ENCODE results near the gene PRSS33.

PRSS33 gene

DNA sequence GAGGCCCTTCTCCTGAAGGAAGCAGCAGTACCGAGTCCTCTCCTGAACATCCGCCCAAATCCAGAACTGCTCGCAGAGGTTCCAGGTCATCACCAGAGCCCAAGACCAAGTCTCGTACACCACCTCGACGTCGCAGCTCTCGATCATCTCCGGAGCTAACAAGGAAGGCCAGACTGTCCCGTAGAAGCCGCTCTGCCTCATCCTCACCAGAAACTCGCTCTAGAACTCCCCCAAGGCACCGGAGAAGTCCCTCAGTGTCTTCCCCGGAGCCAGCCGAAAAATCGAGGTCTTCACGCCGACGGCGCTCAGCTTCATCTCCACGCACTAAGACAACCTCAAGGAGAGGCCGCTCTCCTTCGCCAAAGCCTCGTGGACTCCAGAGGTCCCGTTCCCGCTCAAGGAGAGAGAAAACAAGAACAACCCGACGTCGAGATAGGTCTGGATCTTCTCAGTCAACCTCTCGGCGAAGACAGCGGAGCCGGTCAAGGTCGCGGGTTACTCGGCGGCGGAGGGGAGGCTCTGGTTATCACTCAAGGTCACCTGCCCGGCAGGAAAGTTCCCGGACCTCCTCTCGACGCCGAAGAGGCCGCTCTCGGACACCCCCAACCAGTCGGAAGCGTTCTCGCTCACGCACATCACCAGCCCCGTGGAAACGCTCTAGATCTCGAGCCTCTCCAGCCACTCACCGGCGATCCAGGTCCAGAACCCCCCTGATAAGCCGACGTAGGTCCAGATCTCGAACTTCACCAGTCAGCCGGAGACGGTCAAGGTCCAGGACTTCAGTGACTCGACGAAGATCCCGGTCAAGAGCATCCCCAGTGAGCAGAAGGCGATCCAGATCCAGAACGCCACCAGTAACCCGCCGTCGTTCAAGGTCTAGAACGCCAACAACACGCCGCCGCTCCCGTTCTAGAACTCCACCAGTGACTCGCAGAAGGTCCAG is 21.6 kb downstream of the PRSS33 start:
- Histone ChIP-seq H3K27me3 (ENCODE audit: low read depth, low read length) (no peaks in the 10 kb centered on the region), H3K4me3 (ENCODE audit: low read depth in 1 of 2, low read length in 2 of 2) (no peak overlapping the region), H3K4me1 (ENCODE audit: control insufficient read depth in 1 of 2, insufficient read depth in 2 of 2, low read length in 2 of 2) (peaks cover 0 to 16% of the 10 kb centered on the region in 2 donors), H3K9me3 (ENCODE audit: control insufficient read depth in 1 of 2, low read length in 2 of 2) (no peaks in the 10 kb centered on the region), H3K36me3 (ENCODE audit: control insufficient read depth in 1 of 2, insufficient read depth in 2 of 2, low read length in 2 of 2) (peaks cover 93 to 100% of the 10 kb centered on the region in 2 donors), H3K27ac (ENCODE audit: low read length) (no peak overlapping the region)

DNA sequence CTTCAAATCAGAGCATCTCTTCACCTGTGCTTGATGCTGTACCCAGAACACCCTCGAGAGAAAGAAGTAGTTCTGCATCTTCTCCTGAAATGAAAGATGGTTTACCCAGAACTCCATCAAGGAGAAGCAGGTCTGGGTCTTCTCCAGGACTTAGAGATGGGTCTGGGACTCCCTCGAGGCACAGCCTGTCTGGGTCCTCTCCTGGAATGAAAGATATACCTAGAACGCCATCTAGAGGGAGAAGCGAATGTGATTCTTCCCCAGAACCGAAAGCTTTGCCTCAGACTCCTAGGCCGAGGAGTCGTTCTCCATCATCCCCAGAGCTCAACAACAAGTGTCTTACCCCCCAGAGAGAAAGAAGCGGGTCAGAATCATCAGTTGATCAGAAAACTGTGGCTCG is 22.6 kb downstream of the PRSS33 start:
- H3K4me3 ChIP-seq (ENCODE audit: low read depth in 1 of 2, low read length in 2 of 2) = no peak overlapping the region
- H3K36me3 ChIP-seq (ENCODE audit: control insufficient read depth in 1 of 2, insufficient read depth in 2 of 2, low read length in 2 of 2) = peaks cover 93 to 100% of the 10 kb centered on the region in 2 donors
- no peaks in the 10 kb centered on the region for H3K27me3 ChIP-seq (ENCODE audit: low read depth, low read length)
- H3K4me1 ChIP-seq (ENCODE audit: control insufficient read depth in 1 of 2, insufficient read depth in 2 of 2, low read length in 2 of 2) = peaks cover 0 to 13% of the 10 kb centered on the region in 2 donors
- H3K27ac ChIP-seq (ENCODE audit: low read length) = no peak overlapping the region
- no peaks in the 10 kb centered on the region for H3K9me3 ChIP-seq (ENCODE audit: control insufficient read depth in 1 of 2, low read length in 2 of 2)

- H3K4me1 ChIP-seq (ENCODE audit: control insufficient read depth in 1 of 2, insufficient read depth in 2 of 2, low read length in 2 of 2) = peaks cover 0 to 7% of the 10 kb centered on the region in 2 donors
- H3K27me3 ChIP-seq (ENCODE audit: low read depth, low read length) = no peaks in the 10 kb centered on the region
- no peak overlapping the region for H3K27ac ChIP-seq (ENCODE audit: low read length)
- H3K4me3 ChIP-seq (ENCODE audit: low read depth in 1 of 2, low read length in 2 of 2) = no peak overlapping the region
- no peaks in the 10 kb centered on the region for H3K9me3 ChIP-seq (ENCODE audit: control insufficient read depth in 1 of 2, low read length in 2 of 2)
- peaks cover 97 to 100% of the 10 kb centered on the region in 2 donors for H3K36me3 ChIP-seq (ENCODE audit: control insufficient read depth in 1 of 2, insufficient read depth in 2 of 2, low read length in 2 of 2)
Measured at GRCh38 chr16:2763173-2763572, 24.2 kb downstream of the PRSS33 start.

DNA sequence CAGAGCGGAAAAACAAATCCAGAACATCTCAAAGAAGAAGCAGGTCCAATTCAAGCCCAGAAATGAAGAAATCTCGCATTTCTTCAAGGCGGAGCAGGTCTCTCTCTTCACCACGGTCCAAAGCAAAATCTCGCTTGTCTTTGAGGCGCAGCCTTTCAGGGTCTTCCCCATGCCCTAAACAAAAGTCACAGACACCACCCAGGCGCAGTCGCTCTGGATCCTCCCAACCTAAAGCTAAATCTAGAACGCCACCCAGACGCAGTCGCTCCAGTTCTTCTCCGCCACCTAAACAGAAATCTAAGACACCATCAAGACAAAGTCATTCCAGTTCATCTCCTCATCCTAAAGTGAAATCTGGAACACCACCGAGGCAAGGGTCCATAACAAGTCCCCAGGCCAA is 24.6 kb downstream of the PRSS33 start:
- peaks cover 0 to 7% of the 10 kb centered on the region in 2 donors for H3K4me1 ChIP-seq (ENCODE audit: control insufficient read depth in 1 of 2, insufficient read depth in 2 of 2, low read length in 2 of 2)
- no peak overlapping the region for H3K4me3 ChIP-seq (ENCODE audit: low read depth in 1 of 2, low read length in 2 of 2)
- no peaks in the 10 kb centered on the region for H3K9me3 ChIP-seq (ENCODE audit: control insufficient read depth in 1 of 2, low read length in 2 of 2)
- peaks cover 96 to 100% of the 10 kb centered on the region in 2 donors for H3K36me3 ChIP-seq (ENCODE audit: control insufficient read depth in 1 of 2, insufficient read depth in 2 of 2, low read length in 2 of 2)
- H3K27ac ChIP-seq (ENCODE audit: low read length) = no peak overlapping the region
- H3K27me3 ChIP-seq (ENCODE audit: low read depth, low read length) = no peaks in the 10 kb centered on the region

GRCh38 chr16:2761886-2762583 is 25.3 kb downstream of the PRSS33 start:
- H3K27me3 ChIP-seq (ENCODE audit: low read depth, low read length) = no peaks in the 10 kb centered on the region
- no peak overlapping the region for H3K4me3 ChIP-seq (ENCODE audit: low read depth in 1 of 2, low read length in 2 of 2)
- H3K9me3 ChIP-seq (ENCODE audit: control insufficient read depth in 1 of 2, low read length in 2 of 2) = no peaks in the 10 kb centered on the region
- peaks cover 0 to 6% of the 10 kb centered on the region in 2 donors for H3K4me1 ChIP-seq (ENCODE audit: control insufficient read depth in 1 of 2, insufficient read depth in 2 of 2, low read length in 2 of 2)
- H3K27ac ChIP-seq (ENCODE audit: low read length) = no peak overlapping the region
- peaks cover 96 to 100% of the 10 kb centered on the region in 2 donors for H3K36me3 ChIP-seq (ENCODE audit: control insufficient read depth in 1 of 2, insufficient read depth in 2 of 2, low read length in 2 of 2)

- no peaks in the 10 kb centered on the region for H3K27me3 ChIP-seq (ENCODE audit: low read depth, low read length)
- H3K9me3 ChIP-seq (ENCODE audit: control insufficient read depth in 1 of 2, low read length in 2 of 2) = no peaks in the 10 kb centered on the region
- peaks cover 92 to 100% of the 10 kb centered on the region in 2 donors for H3K36me3 ChIP-seq (ENCODE audit: control insufficient read depth in 1 of 2, insufficient read depth in 2 of 2, low read length in 2 of 2)
- H3K4me1 ChIP-seq (ENCODE audit: control insufficient read depth in 1 of 2, insufficient read depth in 2 of 2, low read length in 2 of 2) = peaks cover 0 to 11% of the 10 kb centered on the region in 2 donors
- no peak overlapping the region for H3K4me3 ChIP-seq (ENCODE audit: low read depth in 1 of 2, low read length in 2 of 2)
- H3K27ac ChIP-seq (ENCODE audit: low read length) = no peak overlapping the region
Measured at GRCh38 chr16:2761472-2761871, 25.9 kb downstream of the PRSS33 start.

GRCh38 chr16:2757344-2757743 is 30.0 kb downstream of the PRSS33 start:
- H3K27me3 ChIP-seq (ENCODE audit: low read depth, low read length) = no peaks in the 10 kb centered on the region
- no peaks in the 10 kb centered on the region for H3K9me3 ChIP-seq (ENCODE audit: control insufficient read depth in 1 of 2, low read length in 2 of 2)
- no peak overlapping the region for H3K27ac ChIP-seq (ENCODE audit: low read length)
- no peak overlapping the region for H3K4me3 ChIP-seq (ENCODE audit: low read depth in 1 of 2, low read length in 2 of 2)
- H3K4me1 ChIP-seq (ENCODE audit: control insufficient read depth in 1 of 2, insufficient read depth in 2 of 2, low read length in 2 of 2) = peaks cover 18 to 39% of the 10 kb centered on the region in 2 donors
- peaks cover 53 to 73% of the 10 kb centered on the region in 2 donors for H3K36me3 ChIP-seq (ENCODE audit: control insufficient read depth in 1 of 2, insufficient read depth in 2 of 2, low read length in 2 of 2)

DNA sequence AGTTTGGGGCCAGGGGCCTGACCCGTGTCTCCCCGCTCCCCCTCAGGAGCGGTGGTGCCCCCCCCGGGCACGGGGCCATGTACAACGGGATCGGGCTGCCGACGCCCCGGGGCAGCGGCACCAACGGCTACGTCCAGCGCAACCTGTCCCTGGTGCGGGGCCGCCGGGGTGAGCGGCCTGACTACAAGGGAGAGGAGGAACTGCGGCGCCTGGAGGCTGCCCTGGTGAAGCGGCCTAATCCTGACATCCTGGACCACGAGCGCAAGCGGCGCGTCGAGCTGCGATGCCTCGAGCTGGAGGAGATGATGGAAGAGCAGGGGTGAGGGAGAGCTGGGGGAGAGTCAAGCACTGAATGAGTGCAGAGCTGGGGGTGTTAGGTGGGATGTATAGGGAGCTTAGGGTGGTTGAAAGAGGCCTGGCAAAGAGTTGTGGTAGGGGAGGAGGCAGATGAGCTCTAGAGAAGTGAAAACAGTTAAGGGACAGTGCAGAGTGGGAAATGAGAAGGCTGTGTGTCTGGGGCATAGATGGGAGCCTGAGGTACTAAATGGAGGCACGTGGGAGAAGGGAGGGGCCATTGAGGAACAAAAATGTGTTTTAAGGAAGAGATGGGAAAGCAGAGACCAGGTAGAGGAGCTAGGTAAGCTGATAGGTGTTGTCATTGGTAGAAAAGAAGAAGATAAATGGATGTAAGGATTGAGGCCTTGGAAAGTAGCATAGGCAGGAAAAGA is 30.9 kb downstream of the PRSS33 start:
- Histone ChIP-seq H3K4me3 (ENCODE audit: low read depth in 1 of 2, low read length in 2 of 2) (peak overlapping the region in 1 of 2 donors; percentile 90), H3K4me1 (ENCODE audit: control insufficient read depth in 1 of 2, insufficient read depth in 2 of 2, low read length in 2 of 2) (peaks cover 18 to 44% of the 10 kb centered on the region in 2 donors), H3K27me3 (ENCODE audit: low read depth, low read length) (no peaks in the 10 kb centered on the region), H3K9me3 (ENCODE audit: control insufficient read depth in 1 of 2, low read length in 2 of 2) (no peaks in the 10 kb centered on the region), H3K36me3 (ENCODE audit: control insufficient read depth in 1 of 2, insufficient read depth in 2 of 2, low read length in 2 of 2) (peaks cover 44 to 67% of the 10 kb centered on the region in 2 donors), H3K27ac (ENCODE audit: low read length) (no peak overlapping the region)

- Histone ChIP-seq H3K4me3 (ENCODE audit: low read depth in 1 of 2, low read length in 2 of 2) (peak overlapping the region; percentile 84 to 90), H3K4me1 (ENCODE audit: control insufficient read depth in 1 of 2, insufficient read depth in 2 of 2, low read length in 2 of 2) (peaks cover 18 to 46% of the 10 kb centered on the region in 2 donors), H3K36me3 (ENCODE audit: control insufficient read depth in 1 of 2, insufficient read depth in 2 of 2, low read length in 2 of 2) (peaks cover 31 to 54% of the 10 kb centered on the region in 2 donors), H3K9me3 (ENCODE audit: control insufficient read depth in 1 of 2, low read length in 2 of 2) (no peaks in the 10 kb centered on the region), H3K27ac (ENCODE audit: low read length) (peak overlapping the region; percentile 33), H3K27me3 (ENCODE audit: low read depth, low read length) (no peaks in the 10 kb centered on the region)
Measured at GRCh38 chr16:2755158-2755557, 32.2 kb downstream of the PRSS33 start.

DNA sequence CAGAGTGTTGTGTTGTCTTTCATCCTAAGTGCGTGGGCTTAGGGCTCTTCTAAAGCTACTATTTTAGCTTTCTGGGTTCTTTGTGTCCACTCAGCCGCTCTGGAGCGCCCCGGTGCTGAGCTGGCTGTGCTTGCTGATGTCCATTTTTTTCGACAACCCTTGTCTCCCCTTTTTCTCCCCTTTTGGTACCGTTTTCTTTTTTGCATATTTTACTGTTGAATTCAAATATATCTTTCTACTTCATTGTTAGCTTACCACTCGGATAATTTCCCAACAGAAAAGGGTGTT is 33.7 kb downstream of the PRSS33 start:
- Histone ChIP-seq H3K36me3 (ENCODE audit: control insufficient read depth in 1 of 2, insufficient read depth in 2 of 2, low read length in 2 of 2) (peaks cover 16 to 39% of the 10 kb centered on the region in 2 donors), H3K4me1 (ENCODE audit: control insufficient read depth in 1 of 2, insufficient read depth in 2 of 2, low read length in 2 of 2) (peaks cover 18 to 46% of the 10 kb centered on the region in 2 donors), H3K4me3 (ENCODE audit: low read depth in 1 of 2, low read length in 2 of 2) (peak overlapping the region; percentile 84 to 90), H3K27me3 (ENCODE audit: low read depth, low read length) (no peaks in the 10 kb centered on the region), H3K27ac (ENCODE audit: low read length) (peak overlapping the region; percentile 91), H3K9me3 (ENCODE audit: control insufficient read depth in 1 of 2, low read length in 2 of 2) (no peaks in the 10 kb centered on the region)

Measured in muscle layer of duodenum (tissue), 2 donors.